ENCODE results near the gene SLC39A10. TPM values are rescaled to one million over a fixed set of nuclear protein-coding genes. Genes with fewer than 3 reads are reported as not detected.

Gene SLC39A10
- total and polyA plus RNA-seq, 2 donors (not counting 3 experiments of a cell fraction or from before 2014, with no cell fraction given), result 11.4 to 39.9 TPM

DNA sequence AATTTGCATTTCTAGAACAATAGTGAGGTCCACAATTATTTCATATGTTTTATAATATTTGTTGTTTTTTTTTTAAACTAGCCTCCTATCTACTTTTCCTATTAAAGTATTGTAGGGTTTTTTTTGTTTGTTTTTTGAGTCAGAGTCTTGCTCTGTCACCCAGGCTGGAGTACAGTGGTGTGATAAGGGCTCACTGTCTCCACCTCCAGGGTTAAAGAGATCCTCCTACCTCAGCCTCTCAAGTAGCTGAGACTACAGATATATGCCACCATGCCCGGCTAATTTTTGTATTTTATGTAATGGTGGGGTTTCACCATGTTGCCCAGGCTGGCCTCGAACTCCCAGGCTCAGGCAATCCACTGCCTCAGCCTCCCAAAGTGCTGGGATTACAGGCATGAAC is 122.5 kb downstream of the SLC39A10 start:
- TF ChIP-seq, protein P1, sequence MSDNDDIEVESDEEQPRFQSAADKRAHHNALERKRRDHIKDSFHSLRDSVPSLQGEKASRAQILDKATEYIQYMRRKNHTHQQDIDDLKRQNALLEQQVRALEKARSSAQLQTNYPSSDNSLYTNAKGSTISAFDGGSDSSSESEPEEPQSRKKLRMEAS (IDR thresholded peaks at IDR 0.05; ENCODE audit: insufficient read depth, insufficient read length), result no peak
- TF ChIP-seq, protein P2, sequence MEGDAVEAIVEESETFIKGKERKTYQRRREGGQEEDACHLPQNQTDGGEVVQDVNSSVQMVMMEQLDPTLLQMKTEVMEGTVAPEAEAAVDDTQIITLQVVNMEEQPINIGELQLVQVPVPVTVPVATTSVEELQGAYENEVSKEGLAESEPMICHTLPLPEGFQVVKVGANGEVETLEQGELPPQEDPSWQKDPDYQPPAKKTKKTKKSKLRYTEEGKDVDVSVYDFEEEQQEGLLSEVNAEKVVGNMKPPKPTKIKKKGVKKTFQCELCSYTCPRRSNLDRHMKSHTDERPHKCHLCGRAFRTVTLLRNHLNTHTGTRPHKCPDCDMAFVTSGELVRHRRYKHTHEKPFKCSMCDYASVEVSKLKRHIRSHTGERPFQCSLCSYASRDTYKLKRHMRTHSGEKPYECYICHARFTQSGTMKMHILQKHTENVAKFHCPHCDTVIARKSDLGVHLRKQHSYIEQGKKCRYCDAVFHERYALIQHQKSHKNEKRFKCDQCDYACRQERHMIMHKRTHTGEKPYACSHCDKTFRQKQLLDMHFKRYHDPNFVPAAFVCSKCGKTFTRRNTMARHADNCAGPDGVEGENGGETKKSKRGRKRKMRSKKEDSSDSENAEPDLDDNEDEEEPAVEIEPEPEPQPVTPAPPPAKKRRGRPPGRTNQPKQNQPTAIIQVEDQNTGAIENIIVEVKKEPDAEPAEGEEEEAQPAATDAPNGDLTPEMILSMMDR (IDR thresholded peaks at IDR 0.05; ENCODE audit: extremely low read depth in 1 of 2, insufficient read depth in 1 of 2, low read depth in 1 of 2, low read length in 2 of 2), result no peak
- TF ChIP-seq POLR2A (IDR thresholded peaks at IDR 0.05; ENCODE audit: low read depth, low read length) (no peak), JUN (IDR thresholded peaks at IDR 0.05; ENCODE audit: borderline replicate concordance, insufficient read depth, insufficient read length, low read depth) (no peak), EZH2 (IDR thresholded peaks at IDR 0.05; ENCODE audit: borderline replicate concordance, low read depth, low read length, severe bottlenecking) (no peak)
- no peak for FAIRE-seq
- no peak overlapping the region for H3K4me2 ChIP-seq (ENCODE audit: insufficient read depth, low read length)
- H4K20me1 ChIP-seq (replicated peaks; ENCODE audit: control insufficient read depth, extremely low read depth, insufficient read depth, low read length), result no peaks in the 10 kb centered on the region
- H3K36me3 ChIP-seq (ENCODE audit: control insufficient read depth in 2 of 2, extremely low read depth in 1 of 2, insufficient read depth in 2 of 2, low read length in 2 of 2), result no peaks in the 10 kb centered on the region
- BruUV-seq (replicated peaks), result no TSS peak
- H3K9me1 ChIP-seq (replicated peaks; ENCODE audit: control insufficient read depth, extremely low read depth, insufficient read depth, low read length), result no peaks in the 10 kb centered on the region
- CTCF ChIA-PET, result interaction anchor here (0.7 kb wide), 1 partner anchor 9 kb away, joined by 3 read pairs; no protein-coding TSS in a partner anchor
- dilution Hi-C loops (cut with MboI; ENCODE audit: extremely low pct_ligation_motif_present, low sequenced_read_pairs) (no loop called here), intact Hi-C loops (cut with micrococcal nuclease) (no loop called here)
- H3K9me3 ChIP-seq (replicated peaks; ENCODE audit: control insufficient read depth, insufficient read depth, low read length), result no peaks in the 10 kb centered on the region
- DNase-seq (ENCODE audit: low read depth, low spot score), result no peak
- no peaks in the 10 kb centered on the region for H3K79me2 ChIP-seq (ENCODE audit: control insufficient read depth, insufficient read depth, low read length)
- no peaks in the 10 kb centered on the region for H3K27me3 ChIP-seq (ENCODE audit: control insufficient read depth in 2 of 2, insufficient read depth in 2 of 2, low read length in 2 of 2)
- no peaks in the 10 kb centered on the region for H3K4me1 ChIP-seq (ENCODE audit: control insufficient read depth, extremely low read depth, insufficient read depth, low read length)
- no peak overlapping the region for H3K9ac ChIP-seq (replicated peaks; ENCODE audit: extremely low read depth, insufficient read depth, low read length)
- no peak overlapping the region for H3K4me3 ChIP-seq (replicated peaks in 1 of 3; ENCODE audit: insufficient read depth in 1 of 3, low read depth in 1 of 3, low read length in 3 of 3)
- no peak overlapping the region for H2AFZ ChIP-seq (ENCODE audit: low read depth, low read length)
- H3K27ac ChIP-seq (ENCODE audit: insufficient read depth, low read depth, low read length), result no peak overlapping the region
- POLR2A ChIA-PET, result no interaction called here

DNA sequence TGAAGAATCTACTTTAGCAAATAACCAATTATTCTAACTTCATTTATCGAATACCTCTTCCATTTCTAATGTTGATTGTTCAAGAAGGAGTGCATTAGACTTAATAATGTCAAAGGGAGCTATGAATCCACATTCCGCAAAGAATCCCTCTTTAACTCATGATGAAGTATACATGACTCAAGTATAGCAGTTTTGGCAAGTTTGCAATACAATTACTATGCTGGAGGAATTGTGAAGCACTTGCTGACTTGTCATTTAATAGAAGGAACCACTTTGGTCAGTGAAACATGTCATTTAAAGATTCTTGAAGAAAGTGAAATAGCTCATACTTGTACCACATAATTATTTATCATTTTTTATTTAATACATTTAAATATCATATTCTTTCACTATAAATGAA is 125.1 kb downstream of the SLC39A10 start:
- Histone ChIP-seq H3K9me1 (replicated peaks; ENCODE audit: control insufficient read depth, extremely low read depth, insufficient read depth, low read length) (no peaks in the 10 kb centered on the region), H3K36me3 (ENCODE audit: control insufficient read depth in 2 of 2, extremely low read depth in 1 of 2, insufficient read depth in 2 of 2, low read length in 2 of 2) (no peaks in the 10 kb centered on the region), H3K27me3 (ENCODE audit: control insufficient read depth in 2 of 2, insufficient read depth in 2 of 2, low read length in 2 of 2) (no peaks in the 10 kb centered on the region), H4K20me1 (replicated peaks; ENCODE audit: control insufficient read depth, extremely low read depth, insufficient read depth, low read length) (no peaks in the 10 kb centered on the region), H3K9me3 (replicated peaks; ENCODE audit: control insufficient read depth, insufficient read depth, low read length) (no peaks in the 10 kb centered on the region), H3K9ac (replicated peaks; ENCODE audit: extremely low read depth, insufficient read depth, low read length) (no peak overlapping the region), H2AFZ (ENCODE audit: low read depth, low read length) (no peak overlapping the region), H3K27ac (ENCODE audit: insufficient read depth, low read depth, low read length) (no peak overlapping the region), H3K79me2 (ENCODE audit: control insufficient read depth, insufficient read depth, low read length) (no peaks in the 10 kb centered on the region), H3K4me2 (ENCODE audit: insufficient read depth, low read length) (no peak overlapping the region), H3K4me1 (ENCODE audit: control insufficient read depth, extremely low read depth, insufficient read depth, low read length) (no peaks in the 10 kb centered on the region), H3K4me3 (replicated peaks in 1 of 3; ENCODE audit: insufficient read depth in 1 of 3, low read depth in 1 of 3, low read length in 3 of 3) (no peak overlapping the region)
- ChIA-PET CTCF (no interaction called here), POLR2A (no interaction called here)
- dilution Hi-C loops (cut with MboI; ENCODE audit: extremely low pct_ligation_motif_present, low sequenced_read_pairs) (no loop called here), intact Hi-C loops (cut with micrococcal nuclease) (no loop called here)
- BruUV-seq (replicated peaks), result no TSS peak
- DNase-seq (ENCODE audit: low read depth, low spot score), result no peak
- TF ChIP-seq, protein P1 (IDR thresholded peaks at IDR 0.05; ENCODE audit: insufficient read depth, insufficient read length), result no peak
- TF ChIP-seq POLR2AphosphoS5 (IDR thresholded peaks at IDR 0.05; ENCODE audit: insufficient read depth, low read depth, low read length), result no peak
- TF ChIP-seq, protein P2 (IDR thresholded peaks at IDR 0.05; ENCODE audit: extremely low read depth in 1 of 2, insufficient read depth in 1 of 2, low read depth in 1 of 2, low read length in 2 of 2), result no peak
- no peak for TF ChIP-seq POLR2A (IDR thresholded peaks at IDR 0.05; ENCODE audit: low read depth, low read length)
- TF ChIP-seq MYC (IDR thresholded peaks at IDR 0.05; ENCODE audit: low read depth, low read length), result no peak
- no peak for TF ChIP-seq FOS (IDR thresholded peaks at IDR 0.05; ENCODE audit: borderline replicate concordance, insufficient read depth, low read length)
- FAIRE-seq, result no peak
